Renal pelvis (tissue), 3 donors: Measurements from ENCODE around the gene SLC25A41. TPM values are rescaled to one million over a fixed set of nuclear protein-coding genes. Genes with fewer than 3 reads are reported as not detected.

Source experiments
- polyA plus RNA-seq, 3 donors: library from polyadenylated mRNA; unstranded; fragments of 120-200 nt; gene quantifications; one replicate each; pipeline ENCODE4 v1.2.1, GENCODE V29; 2013; ENCODE audit not compliant: insufficient read length in 3 of 3

SLC25A41 gene
- polyA plus RNA-seq, 3 donors = 0.31 to 2.4 (median 1.5) TPM

Other genes starting within 250 kb of the SLC25A41 start
- 100 to 1,000 TPM; 109 to 129 (median 114) TPM for gene MLLT1, start 153.8 kb downstream of the SLC25A41 start, polyA plus RNA-seq
- gene ACER1, start 100.2 kb downstream of the SLC25A41 start, polyA plus RNA-seq = under 1 TPM in 2 of 3 donors, not detected in 1; 0.12 to 0.16 TPM
- gene CLPP, start 72.2 kb downstream of the SLC25A41 start, polyA plus RNA-seq = 10 to 100 TPM; 62.5 to 79.9 (median 69.1) TPM
- gene ALKBH7, start 61.0 kb downstream of the SLC25A41 start, polyA plus RNA-seq = 10 to 100 TPM; 70.2 to 90.9 (median 89.4) TPM
- gene PSPN, start 57.8 kb downstream of the SLC25A41 start, polyA plus RNA-seq = 1 to 10 TPM; 3.0 to 3.8 (median 3.3) TPM
- 100 to 1,000 TPM in 2 of 3 donors, 10 to 100 TPM in 1; 91.7 to 102 (median 100) TPM for gene GTF2F1, start 40.6 kb downstream of the SLC25A41 start, polyA plus RNA-seq
- gene KHSRP, start 9.0 kb downstream of the SLC25A41 start, polyA plus RNA-seq = 100 to 1,000 TPM; 310 to 362 (median 359) TPM
- 10 to 100 TPM; 77.7 to 84.1 (median 80.4) TPM for gene SLC25A23, start 26.0 kb upstream of the SLC25A41 start, polyA plus RNA-seq
- 10 to 100 TPM; 34.0 to 41.7 (median 35.9) TPM for gene CRB3, start 30.5 kb upstream of the SLC25A41 start, polyA plus RNA-seq
- 10 to 100 TPM; 41.8 to 47.0 (median 45.2) TPM for gene DENND1C, start 48.0 kb upstream of the SLC25A41 start, polyA plus RNA-seq
- gene TUBB4A, start 68.5 kb upstream of the SLC25A41 start, polyA plus RNA-seq = 10 to 100 TPM; 35.2 to 37.0 (median 36.7) TPM
- gene TNFSF9, start 97.3 kb upstream of the SLC25A41 start, polyA plus RNA-seq = under 1 TPM in 2 of 3 donors, not detected in 1; 0.21 to 0.55 TPM
- under 1 TPM in 1 of 3 donors, not detected in 2; 0.26 TPM for gene CD70, start 157.4 kb upstream of the SLC25A41 start, polyA plus RNA-seq
- under 1 TPM; 0.03 to 0.08 (median 0.06) TPM for gene TNFSF14, start 236.4 kb upstream of the SLC25A41 start, polyA plus RNA-seq